Stimulated activated CD8-positive, alpha-beta memory T cell treated with anti-CD3 and anti-CD28 coated beads, Interleukin-7, amount 100 ng/mL, for 1 hour (primary cell): ENCODE measurements around the gene ARAP3.

Experiments used
- DNase-seq, 2 donors: peaks; one replicate each; pipeline ENCODE4 v3.0.0-alpha.2; 2020; ENCODE audit warnings: low read depth in 2 of 2

ARAP3 gene

DNA sequence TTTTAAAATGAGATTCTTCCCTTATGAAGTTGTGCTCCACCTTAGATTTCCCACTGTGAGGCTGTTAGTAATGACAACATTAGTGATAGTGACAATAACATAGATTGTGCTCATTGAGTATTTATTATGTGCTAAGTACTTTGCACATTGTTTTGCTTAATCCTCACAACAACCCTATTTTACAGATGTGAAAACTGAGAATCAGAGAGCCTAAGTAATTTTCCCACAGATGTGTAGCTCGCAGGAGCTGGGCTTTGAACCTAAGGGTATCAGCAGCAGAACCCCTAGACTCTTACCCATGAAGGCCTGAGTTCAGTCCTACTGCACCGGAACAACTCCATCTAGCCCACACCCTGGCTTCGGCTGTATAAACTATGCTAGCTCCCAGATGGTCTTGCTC lies 15.6 kb upstream of the ARAP3 start:
- DNase-seq, result no peak

GRCh38 chr5:141696431-141696830 lies 14.4 kb upstream of the ARAP3 start:
- DNase-seq, result no peak

- no peak for DNase-seq
These were observed 13.7 kb upstream of the ARAP3 start for GRCh38 chr5:141695627-141696215.

GRCh38 chr5:141694479-141694878 lies 12.4 kb upstream of the ARAP3 start:
- DNase-seq, result no peak

- DNase-seq, result peak in 1 of 2 donors; percentile 36
These were observed 11.1 kb upstream of the ARAP3 start for GRCh38 chr5:141692919-141693725.

- DNase-seq, result no peak
These were observed 10.5 kb upstream of the ARAP3 start for GRCh38 chr5:141692533-141692888.

DNA sequence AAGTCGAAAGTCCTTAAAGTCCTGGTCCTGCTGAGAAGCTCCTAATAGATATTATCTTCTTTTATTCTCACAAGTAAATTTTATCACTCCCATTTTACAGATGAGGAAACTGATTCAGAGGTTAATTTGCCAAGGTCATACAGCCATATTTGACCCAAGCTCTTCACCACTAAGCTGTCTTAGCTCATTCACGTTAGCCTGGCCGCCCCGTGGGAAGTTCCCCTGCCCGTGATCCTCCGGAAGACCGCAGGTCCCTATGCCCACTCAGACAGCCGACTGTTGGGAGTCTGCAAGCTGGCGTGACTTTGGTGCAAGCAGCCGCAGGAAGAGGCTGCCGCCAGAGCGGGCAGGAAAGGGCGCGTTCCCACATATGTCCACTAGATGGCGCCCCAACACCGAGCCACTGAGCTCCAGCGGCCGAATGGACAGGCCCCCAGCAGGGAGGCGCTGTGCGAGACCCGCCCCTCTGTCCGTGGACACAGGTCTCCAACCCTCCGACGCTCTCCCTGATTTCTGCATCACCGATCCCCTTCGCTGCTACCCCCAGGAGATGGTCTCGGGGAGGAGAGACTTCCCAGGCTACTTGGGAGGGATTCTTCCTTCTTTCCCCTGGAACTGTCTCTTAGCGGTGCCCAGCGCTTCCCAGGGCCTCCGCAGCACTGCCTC lies 10.0 kb upstream of the ARAP3 start:
- peak; percentile 78 to 79 for DNase-seq

DNA sequence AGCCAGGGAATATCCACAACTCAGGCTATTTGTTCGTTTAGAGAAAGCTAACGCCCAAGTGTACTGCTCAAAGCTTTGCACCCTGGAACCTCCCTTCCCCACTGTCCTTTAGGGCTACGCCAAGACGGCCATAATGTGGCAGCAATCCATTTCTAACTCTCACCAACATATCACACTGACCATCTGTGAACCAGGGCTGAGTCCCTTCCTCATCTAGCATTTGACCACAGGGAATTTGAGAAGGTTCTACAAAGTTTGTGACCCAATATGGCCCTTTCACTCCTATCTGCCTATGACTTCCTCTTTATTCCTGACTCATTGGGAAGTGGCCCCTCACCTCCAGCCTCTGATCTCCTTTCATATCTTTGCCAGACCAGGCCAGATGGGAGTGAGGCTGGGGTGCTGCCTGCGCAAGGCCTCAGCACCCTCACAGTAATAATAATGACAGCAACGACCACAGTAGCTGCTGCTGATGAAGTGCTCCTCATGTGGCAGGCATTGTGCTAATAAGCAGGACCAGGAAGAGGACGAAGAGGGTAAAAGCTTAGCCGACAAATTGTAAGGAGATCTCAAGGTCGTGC lies 9.3 kb upstream of the ARAP3 start:
- DNase-seq, result no peak

- DNase-seq, result no peak
These were observed 4.8 kb upstream of the ARAP3 start for GRCh38 chr5:141686648-141687416.

DNA sequence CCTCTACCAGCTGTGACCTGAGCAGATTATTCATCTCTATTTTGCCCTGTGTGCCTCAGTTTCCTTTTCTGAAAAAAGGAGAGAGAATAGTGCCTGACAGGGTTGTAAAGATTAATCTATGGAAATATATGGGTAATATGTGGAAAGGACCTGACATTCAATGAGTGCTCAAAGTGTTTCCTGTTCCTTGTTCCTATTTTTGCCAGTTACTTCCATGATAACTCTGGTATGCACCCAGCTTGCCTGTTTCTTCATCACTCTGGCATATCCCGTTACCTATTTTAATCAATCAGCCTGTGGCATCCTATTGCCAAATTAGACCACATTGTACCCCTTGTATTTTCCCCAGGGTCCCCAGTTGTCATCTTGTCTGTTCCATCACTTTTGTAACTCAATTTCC lies 3.6 kb upstream of the ARAP3 start:
- no peak for DNase-seq

- DNase-seq, result no peak
These were observed 1.6 kb upstream of the ARAP3 start for GRCh38 chr5:141683596-141684141.

- DNase-seq, result no peak
These were observed 735 bp downstream of the ARAP3 start for GRCh38 chr5:141681295-141681694.

- no peak for DNase-seq
These were observed 1.3 kb downstream of the ARAP3 start for GRCh38 chr5:141680751-141681201.

- no peak for DNase-seq
These were observed 1.9 kb downstream of the ARAP3 start for GRCh38 chr5:141680178-141680577.

DNA sequence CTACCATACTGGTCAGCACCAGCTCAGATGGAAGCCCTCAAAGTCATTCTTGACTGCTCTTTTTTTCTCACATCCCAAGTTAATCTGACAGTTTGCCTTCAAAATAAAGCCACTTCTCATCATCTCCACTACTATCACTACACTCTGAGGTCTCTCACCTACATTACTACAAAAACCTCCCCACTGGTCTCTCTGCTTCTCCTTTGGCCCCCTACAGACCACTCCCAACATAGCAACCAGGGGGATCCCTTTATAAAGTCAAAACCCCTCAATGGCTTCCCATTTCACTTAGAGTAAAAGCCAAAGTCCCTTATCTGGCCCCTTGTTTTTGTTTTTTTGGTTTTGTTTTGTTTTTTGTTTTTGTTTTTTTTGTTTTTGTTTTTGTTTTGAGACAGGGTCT lies 4.6 kb downstream of the ARAP3 start:
- no peak for DNase-seq

DNA sequence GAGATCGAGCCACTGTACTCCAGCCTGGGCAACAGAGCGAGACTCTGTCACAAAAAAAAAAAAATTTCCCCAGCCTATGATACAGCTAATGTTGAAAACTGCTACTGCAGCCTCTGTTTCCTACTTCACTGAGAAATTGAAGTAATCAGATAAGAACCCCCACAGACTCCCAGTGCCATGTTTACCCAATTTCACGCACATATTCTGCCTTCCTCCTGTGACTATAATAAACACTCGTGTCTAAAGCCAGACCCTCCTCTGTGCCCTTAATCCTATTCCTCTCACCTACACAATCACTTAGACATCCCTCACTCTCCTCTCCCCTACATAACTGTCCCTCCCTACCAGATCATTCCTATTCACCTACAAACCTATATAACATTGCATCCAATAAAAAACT lies 6.4 kb downstream of the ARAP3 start:
- DNase-seq, result no peak

DNA sequence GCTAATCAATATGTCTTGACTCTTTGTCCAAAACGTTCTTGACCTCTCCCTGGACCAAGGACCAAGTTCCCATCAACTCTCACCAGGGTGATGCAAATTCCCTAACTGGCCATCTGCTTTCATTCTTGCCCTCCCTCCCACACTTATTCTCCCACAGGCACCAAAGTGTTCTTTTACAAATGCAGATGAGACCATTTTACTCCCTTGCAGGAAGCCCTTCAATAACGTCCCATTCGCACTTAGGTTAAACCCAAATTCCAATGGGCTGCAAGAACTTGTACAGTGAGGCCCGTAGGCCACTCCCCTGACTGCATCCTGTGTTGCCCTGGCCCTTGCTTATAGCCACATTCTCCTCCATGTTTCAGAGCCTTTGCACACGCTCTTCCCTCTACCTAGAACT lies 7.3 kb downstream of the ARAP3 start:
- no peak for DNase-seq

DNA sequence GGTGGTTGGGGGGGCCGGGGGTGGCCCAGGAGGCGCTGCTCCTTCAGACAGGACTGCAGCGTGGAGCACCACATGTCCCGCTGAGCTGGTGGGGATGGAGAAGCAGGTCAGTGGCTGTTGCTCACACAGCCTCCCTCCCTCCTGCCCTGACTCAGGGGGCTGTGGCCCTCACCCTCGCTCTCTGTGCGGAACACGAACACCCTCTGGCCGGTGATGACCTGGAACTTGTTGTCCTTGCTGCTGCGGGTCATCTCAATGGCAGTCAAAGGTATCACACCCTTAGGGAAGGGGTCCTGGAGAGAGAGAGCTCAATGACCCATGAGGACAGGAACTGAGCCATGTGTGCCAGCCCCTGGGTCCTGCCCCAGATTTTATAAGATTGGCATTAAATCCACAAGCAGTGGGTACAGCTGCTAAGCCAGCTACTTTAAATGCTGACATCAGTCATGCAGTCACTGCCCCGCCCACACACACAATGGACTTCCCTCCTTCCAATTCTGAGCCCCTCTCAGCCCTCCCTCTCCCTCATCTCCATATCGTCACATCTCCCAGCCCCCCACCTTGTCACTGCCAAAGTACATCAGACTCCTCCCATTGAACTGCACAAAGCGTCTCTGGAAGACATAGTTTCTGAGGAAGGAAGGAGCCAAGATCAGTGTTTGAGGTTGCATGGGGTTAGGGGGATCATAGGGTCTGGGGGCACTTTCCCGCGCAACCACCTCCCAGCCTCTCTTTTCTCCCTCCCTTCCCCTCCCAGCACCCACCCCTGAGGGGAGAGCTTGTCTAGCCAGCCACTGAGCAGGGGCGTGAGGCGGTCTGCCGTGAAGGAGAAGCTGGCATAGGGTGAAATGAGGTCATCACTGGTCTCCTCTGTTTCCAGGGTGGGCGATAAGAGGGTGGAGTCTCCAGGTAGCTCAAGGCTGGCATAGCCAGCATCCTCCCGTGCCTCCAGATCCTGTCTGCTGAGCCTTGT lies 8.9 kb downstream of the ARAP3 start:
- no peak for DNase-seq

GRCh38 chr5:141672071-141672840 lies 9.8 kb downstream of the ARAP3 start:
- no peak for DNase-seq

GRCh38 chr5:141669520-141669919 lies 12.5 kb downstream of the ARAP3 start:
- no peak for DNase-seq
